NCI-H1105 (cell line): ENCODE measurements around the gene DNAJC1.

ENCODE experiments used
- DNase-seq: peaks from one replicate; lab custom pipeline; 2025; lab: John Stamatoyannopoulos, UW

The DNAJC1 gene

GRCh38 chr10:21961847-21962246, 41.7 kb downstream of the DNAJC1 start:
- DNase-seq, result no peak

GRCh38 chr10:21959998-21960397, 43.5 kb downstream of the DNAJC1 start:
- no peak for DNase-seq

GRCh38 chr10:21954690-21955089, 48.8 kb downstream of the DNAJC1 start:
- no peak for DNase-seq

- no peak for DNase-seq
These were observed 49.4 kb downstream of the DNAJC1 start for GRCh38 chr10:21954132-21954531.

- DNase-seq, result peak; percentile 26
These were observed 49.9 kb downstream of the DNAJC1 start for GRCh38 chr10:21953585-21954057.

GRCh38 chr10:21950566-21950965, 53.0 kb downstream of the DNAJC1 start:
- DNase-seq, result no peak

- DNase-seq, result no peak
These were observed 56.6 kb downstream of the DNAJC1 start for GRCh38 chr10:21946946-21947345.

- no peak for DNase-seq
These were observed 58.7 kb downstream of the DNAJC1 start for GRCh38 chr10:21944727-21945386.

- DNase-seq, result no peak
These were observed 59.8 kb downstream of the DNAJC1 start for GRCh38 chr10:21943633-21944265.

GRCh38 chr10:21935439-21936023, 68.0 kb downstream of the DNAJC1 start:
- no peak for DNase-seq

GRCh38 chr10:21934307-21934706, 69.2 kb downstream of the DNAJC1 start:
- no peak for DNase-seq

- DNase-seq, result no peak
These were observed 74.5 kb downstream of the DNAJC1 start for GRCh38 chr10:21929070-21929469.

- no peak for DNase-seq
These were observed 75.7 kb downstream of the DNAJC1 start for GRCh38 chr10:21927631-21928353.

- no peak for DNase-seq
These were observed 76.6 kb downstream of the DNAJC1 start for GRCh38 chr10:21926949-21927348.

GRCh38 chr10:21926358-21926925, 77.1 kb downstream of the DNAJC1 start:
- DNase-seq, result no peak

- DNase-seq, result no peak
These were observed 77.7 kb downstream of the DNAJC1 start for GRCh38 chr10:21925851-21926250.

GRCh38 chr10:21924511-21924910, 79.0 kb downstream of the DNAJC1 start:
- no peak for DNase-seq

- no peak for DNase-seq
These were observed 82.9 kb downstream of the DNAJC1 start for GRCh38 chr10:21920633-21921032.

- DNase-seq, result no peak
These were observed 83.6 kb downstream of the DNAJC1 start for GRCh38 chr10:21919906-21920305.

GRCh38 chr10:21919117-21919516, 84.4 kb downstream of the DNAJC1 start:
- DNase-seq, result no peak

GRCh38 chr10:21912625-21913024, 90.9 kb downstream of the DNAJC1 start:
- DNase-seq, result no peak

GRCh38 chr10:21910798-21911197, 92.7 kb downstream of the DNAJC1 start:
- no peak for DNase-seq
